BE2C (cell line): ENCODE measurements around the gene SRSF11.

ENCODE experiments used
- DNase-seq: peaks from one replicate; pipeline ENCODE4 v3.0.0-alpha.2; 2020
- H3K27me3 ChIP-seq: fragments of 250-450 bp; sonication (Bioruptor Pico); 2 replicates; pipeline ENCODE4 v1.5.1; 2020; ENCODE audit warnings: mild to moderate bottlenecking
- H3K36me3 ChIP-seq: fragments of 250-450 bp; sonication (Bioruptor Pico); 2 replicates; pipeline ENCODE4 v1.5.1; 2020; ENCODE audit warnings: mild to moderate bottlenecking
- H3K4me1 ChIP-seq: fragments of 250-450 bp; sonication (Bioruptor Pico); 2 replicates; pipeline ENCODE4 v1.5.1; 2020
- H3K4me3 ChIP-seq: 2 replicates; pipeline ENCODE4 v1.5.1; 2011; ENCODE audit warnings: low read depth, low read length
- H3K9me3 ChIP-seq: fragments of 250-450 bp; sonication (Bioruptor Pico); 2 replicates; pipeline ENCODE4 v1.5.1; 2020
- CTCF ChIP-seq: IDR thresholded peaks from 2 replicates; pipeline ENCODE4 v1.5.1; 2012; ENCODE audit warnings: mild to moderate bottlenecking, low read depth, low read length

Gene SRSF11

GRCh38 chr1:70299472-70299871 is 78.3 kb downstream of the SRSF11 start:
- no peak overlapping the region for H3K4me3 ChIP-seq
- no peak for TF ChIP-seq CTCF
- H3K4me1 ChIP-seq, result no peaks in the 10 kb centered on the region
- DNase-seq, result no peak
- H3K27me3 ChIP-seq, result no peaks in the 10 kb centered on the region
- no peaks in the 10 kb centered on the region for H3K36me3 ChIP-seq
- no peaks in the 10 kb centered on the region for H3K9me3 ChIP-seq
